ENCODE data around the gene DUSP11.
A peak's percentile ranks its signal among the peaks of the same experiment; 100 is the strongest.

The DUSP11 gene

DNA sequence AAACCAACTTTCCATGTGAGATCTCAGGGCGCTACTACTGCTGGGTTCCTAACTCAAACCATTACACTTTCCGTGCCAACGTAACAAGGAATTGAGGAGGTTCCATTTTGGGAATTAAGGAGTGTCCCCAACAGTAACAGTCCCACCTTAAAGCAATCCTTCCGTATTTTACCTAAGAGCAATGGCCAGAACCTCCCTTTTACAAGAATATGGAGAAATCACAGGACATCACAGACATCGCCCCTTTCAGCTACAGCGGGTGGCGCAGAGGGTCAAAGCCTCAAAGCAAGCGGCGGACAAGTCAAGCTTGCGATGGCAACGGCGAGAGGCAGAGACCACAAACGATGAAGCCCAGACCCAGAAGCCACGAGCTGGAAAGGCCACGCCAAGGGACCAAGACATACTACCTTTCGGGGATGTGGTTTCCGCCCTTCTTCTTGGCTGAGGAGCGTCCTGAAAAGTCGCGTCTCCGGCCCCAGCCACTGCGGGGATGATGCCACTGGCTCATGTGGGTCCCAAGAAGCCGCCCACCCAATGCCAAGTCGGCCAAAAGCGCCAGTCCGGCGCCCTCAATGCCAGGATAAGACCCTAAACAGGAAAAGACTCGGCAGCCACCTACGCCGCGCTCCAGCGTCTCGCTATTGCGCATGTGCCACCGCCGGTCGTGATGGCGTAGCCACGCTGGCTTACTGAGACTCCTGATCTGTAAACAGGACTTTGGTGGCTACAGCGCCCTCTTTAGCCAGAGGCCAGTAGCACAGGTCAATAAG is at the start of gene DUSP11:
TSS of gene DUSP11 (minus strand) at position 637 of the 770 bp plus-strand sequence. CDS start at position 508, 129 bp downstream.
- H3K4me3 ChIP-seq (ENCODE audit: low read depth in 1 of 2, low read length in 1 of 2) = peak within 1 kb of the TSS; percentile 74 to 91

DNA sequence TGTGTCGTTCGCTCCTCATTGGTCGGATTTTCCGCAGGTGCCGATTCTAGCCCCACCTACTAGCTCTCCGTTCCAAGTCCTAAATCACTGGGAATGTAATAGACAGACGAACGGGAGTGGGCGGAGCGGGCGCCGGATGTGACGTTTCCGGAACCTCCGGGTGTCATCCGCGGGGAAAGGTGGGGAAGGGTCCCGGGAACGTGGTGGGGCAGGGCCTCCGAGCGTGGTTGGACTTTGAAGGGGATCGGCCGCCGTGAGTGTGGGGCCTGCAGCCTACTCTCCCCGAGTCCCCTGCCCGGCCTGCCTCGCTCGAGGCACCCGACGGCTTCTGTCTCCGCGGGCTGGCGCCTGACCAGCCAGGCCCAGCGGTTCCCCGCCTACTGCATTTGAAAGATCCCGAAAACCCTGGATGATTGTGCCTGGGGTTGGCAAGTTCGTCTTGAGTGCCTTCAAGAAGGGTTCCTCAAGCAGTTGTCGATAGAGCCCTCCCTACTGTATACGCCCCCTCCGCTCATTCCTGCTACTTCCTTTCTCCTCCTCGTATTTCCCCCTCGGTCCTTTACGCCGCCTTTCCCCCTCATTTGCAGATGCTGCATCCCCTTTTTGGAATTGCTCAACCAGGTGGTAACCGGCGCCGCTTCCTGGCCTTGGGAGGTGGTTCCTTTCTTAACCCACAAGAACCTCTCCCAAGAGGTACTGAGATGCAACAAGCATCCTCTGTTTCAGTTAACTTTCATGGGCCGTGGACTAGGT is 49.1 kb upstream of the DUSP11 start, which contains the start of gene STAMBP:
TSS of gene STAMBP (plus strand) at position 144 of the 753 bp plus-strand sequence. CDS start 1,896 bp downstream, outside the sequence.
- peak; percentile 15 for TF ChIP-seq CTCF (IDR thresholded peaks at IDR 0.05)
- peak within 1 kb of the TSS; percentile 99 for H3K27ac ChIP-seq
- H3K9me3 ChIP-seq = no peaks in the 10 kb centered on the region
- peak within 1 kb of the TSS; percentile 82 to 83 for H3K4me3 ChIP-seq (ENCODE audit: low read depth in 1 of 2, low read length in 1 of 2)
- H3K27me3 ChIP-seq = no peaks in the 10 kb centered on the region
- H3K4me1 ChIP-seq (ENCODE audit: control insufficient read depth in 1 of 2, insufficient read depth in 1 of 2, low read depth in 1 of 2, low read length in 1 of 2) = peaks cover 24 to 27% of the 10 kb centered on the region in 2 experiments
- peaks cover 4% of the 10 kb centered on the region for H3K36me3 ChIP-seq

More for the DNA sequence above, at the start of gene DUSP11:
- H3K9me3 ChIP-seq = no peaks in the 10 kb centered on the region
- TF ChIP-seq CTCF (IDR thresholded peaks at IDR 0.05) = peak; percentile 95
- peaks cover 25% of the 10 kb centered on the region for H3K36me3 ChIP-seq
- H3K27ac ChIP-seq = peak within 1 kb of the TSS; percentile 90
- H3K27me3 ChIP-seq = no peaks in the 10 kb centered on the region
- H3K4me1 ChIP-seq (ENCODE audit: control insufficient read depth in 1 of 2, insufficient read depth in 1 of 2, low read depth in 1 of 2, low read length in 1 of 2) = peaks cover 13 to 15% of the 10 kb centered on the region in 2 experiments

- Histone ChIP-seq H3K4me1 (ENCODE audit: control insufficient read depth in 1 of 2, insufficient read depth in 1 of 2, low read depth in 1 of 2, low read length in 1 of 2) (peaks cover 24 to 27% of the 10 kb centered on the region in 2 experiments), H3K36me3 (no peaks in the 10 kb centered on the region), H3K9me3 (no peaks in the 10 kb centered on the region), H3K4me3 (ENCODE audit: low read depth in 1 of 2, low read length in 1 of 2) (peak overlapping the region; percentile 82 to 83), H3K27me3 (no peaks in the 10 kb centered on the region), H3K27ac (peak overlapping the region; percentile 99)
- TF ChIP-seq CTCF (IDR thresholded peaks at IDR 0.05) = no peak
These were observed 48.5 kb upstream of the DUSP11 start for GRCh38 chr2:73828389-73828817.

GRCh38 chr2:73827660-73828388 is 47.9 kb upstream of the DUSP11 start:
- H3K27ac ChIP-seq = peak overlapping the region; percentile 99
- H3K4me3 ChIP-seq (ENCODE audit: low read depth in 1 of 2, low read length in 1 of 2) = peak overlapping the region; percentile 82 to 83
- H3K27me3 ChIP-seq = no peaks in the 10 kb centered on the region
- H3K36me3 ChIP-seq = no peaks in the 10 kb centered on the region
- peaks cover 24 to 27% of the 10 kb centered on the region in 2 experiments for H3K4me1 ChIP-seq (ENCODE audit: control insufficient read depth in 1 of 2, insufficient read depth in 1 of 2, low read depth in 1 of 2, low read length in 1 of 2)
- no peaks in the 10 kb centered on the region for H3K9me3 ChIP-seq
- TF ChIP-seq CTCF (IDR thresholded peaks at IDR 0.05) = no peak

DNA sequence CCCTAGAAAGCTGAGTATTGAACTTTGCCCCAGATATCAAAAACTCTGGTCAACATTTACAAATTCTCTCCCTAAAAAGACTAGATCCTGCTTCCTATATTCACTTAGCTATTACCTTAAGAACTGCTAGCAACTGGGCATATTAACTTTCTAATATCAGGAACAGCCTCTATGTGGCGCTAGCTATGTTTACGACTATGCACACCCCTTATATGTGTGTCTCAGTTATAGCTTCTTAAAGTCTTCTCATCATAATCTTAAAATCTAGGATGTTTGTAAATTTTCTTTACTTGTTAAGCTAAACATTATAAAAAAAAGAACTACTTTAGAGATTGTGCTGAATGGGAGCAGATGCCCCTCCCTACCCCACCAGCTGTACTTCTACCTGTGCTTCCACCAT is 47.1 kb upstream of the DUSP11 start:
- H3K9me3 ChIP-seq = no peaks in the 10 kb centered on the region
- H3K36me3 ChIP-seq = no peaks in the 10 kb centered on the region
- no peak overlapping the region for H3K27ac ChIP-seq
- H3K4me3 ChIP-seq (ENCODE audit: low read depth in 1 of 2, low read length in 1 of 2) = no peak overlapping the region
- no peaks in the 10 kb centered on the region for H3K27me3 ChIP-seq
- H3K4me1 ChIP-seq (ENCODE audit: control insufficient read depth in 1 of 2, insufficient read depth in 1 of 2, low read depth in 1 of 2, low read length in 1 of 2) = peaks cover 24 to 27% of the 10 kb centered on the region in 2 experiments
- TF ChIP-seq CTCF (IDR thresholded peaks at IDR 0.05) = no peak

Measured in neutrophil (primary cell).